ENCODE data around the gene CDH6. TPM values are rescaled to one million over a fixed set of nuclear protein-coding genes. Genes with fewer than 3 reads are reported as not detected.

The CDH6 gene
- total RNA-seq, 1 donor from 2014 or later, result not detected

DNA sequence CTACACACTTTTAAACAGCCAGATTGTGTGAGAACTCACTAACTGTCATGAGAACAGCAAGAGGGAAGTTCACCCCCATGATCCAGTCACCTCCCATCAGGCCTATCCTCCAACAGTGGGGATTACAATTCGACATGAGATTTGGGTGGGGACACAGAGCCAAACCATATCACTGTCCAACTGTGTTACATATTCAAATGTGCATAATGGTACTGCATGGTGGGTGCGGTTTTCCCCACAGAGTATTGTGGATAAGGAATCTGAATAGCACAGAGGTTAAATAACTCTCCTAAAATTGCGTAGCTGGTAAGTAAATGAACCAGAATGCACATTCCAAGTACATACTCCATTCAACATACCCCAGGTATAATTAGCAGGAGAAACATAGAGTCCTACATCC is 32.1 kb downstream of the CDH6 start:
- ATAC-seq (ENCODE audit: low read depth) (no peak), DNase-seq (no peak)
- no peaks in the 10 kb centered on the region for H3K36me3 Mint-ChIP-seq (ENCODE audit: low read depth)
- TF ChIP-seq, protein P1, sequence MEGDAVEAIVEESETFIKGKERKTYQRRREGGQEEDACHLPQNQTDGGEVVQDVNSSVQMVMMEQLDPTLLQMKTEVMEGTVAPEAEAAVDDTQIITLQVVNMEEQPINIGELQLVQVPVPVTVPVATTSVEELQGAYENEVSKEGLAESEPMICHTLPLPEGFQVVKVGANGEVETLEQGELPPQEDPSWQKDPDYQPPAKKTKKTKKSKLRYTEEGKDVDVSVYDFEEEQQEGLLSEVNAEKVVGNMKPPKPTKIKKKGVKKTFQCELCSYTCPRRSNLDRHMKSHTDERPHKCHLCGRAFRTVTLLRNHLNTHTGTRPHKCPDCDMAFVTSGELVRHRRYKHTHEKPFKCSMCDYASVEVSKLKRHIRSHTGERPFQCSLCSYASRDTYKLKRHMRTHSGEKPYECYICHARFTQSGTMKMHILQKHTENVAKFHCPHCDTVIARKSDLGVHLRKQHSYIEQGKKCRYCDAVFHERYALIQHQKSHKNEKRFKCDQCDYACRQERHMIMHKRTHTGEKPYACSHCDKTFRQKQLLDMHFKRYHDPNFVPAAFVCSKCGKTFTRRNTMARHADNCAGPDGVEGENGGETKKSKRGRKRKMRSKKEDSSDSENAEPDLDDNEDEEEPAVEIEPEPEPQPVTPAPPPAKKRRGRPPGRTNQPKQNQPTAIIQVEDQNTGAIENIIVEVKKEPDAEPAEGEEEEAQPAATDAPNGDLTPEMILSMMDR (IDR thresholded peaks at IDR 0.05), result no peak
- intact Hi-C loops (cut with micrococcal nuclease), result no loop called here
- H3K4me1 Mint-ChIP-seq, result no peaks in the 10 kb centered on the region
- H3K27me3 Mint-ChIP-seq, result no peaks in the 10 kb centered on the region
- H3K27ac Mint-ChIP-seq, result no peak overlapping the region
- CTCF ChIA-PET, result no interaction called here
- no peak overlapping the region for H3K4me3 Mint-ChIP-seq
- POLR2A ChIA-PET, result interaction anchor here (0.6 kb wide), 1 partner anchor 184 kb away, joined by 4 read pairs; no protein-coding TSS in a partner anchor
- no peaks in the 10 kb centered on the region for H3K9me3 Mint-ChIP-seq

DNA sequence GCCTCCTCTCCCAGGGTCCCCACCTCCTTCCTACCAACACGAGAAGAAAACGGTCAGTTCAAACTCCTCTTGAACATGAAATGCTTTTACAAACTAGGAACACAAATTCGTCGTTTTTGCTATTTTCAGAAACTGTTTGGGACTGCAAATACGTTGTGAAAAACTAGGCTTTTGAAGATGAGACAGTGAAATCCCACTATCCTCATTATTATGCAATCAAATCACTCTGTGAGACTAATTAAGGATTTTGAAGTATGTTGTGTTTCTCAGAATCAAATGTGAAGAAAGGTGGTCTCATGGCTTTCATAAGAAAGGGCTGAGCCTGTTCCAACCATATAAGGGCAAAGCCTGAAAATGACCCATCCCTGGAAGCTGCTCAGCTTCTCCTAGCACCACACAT is 33.2 kb downstream of the CDH6 start:
- DNase-seq (no peak), ATAC-seq (ENCODE audit: low read depth) (no peak)
- H3K36me3 Mint-ChIP-seq (ENCODE audit: low read depth), result no peaks in the 10 kb centered on the region
- TF ChIP-seq, protein P1 (IDR thresholded peaks at IDR 0.05), result no peak
- H3K4me3 Mint-ChIP-seq, result no peak overlapping the region
- CTCF ChIA-PET, result no interaction called here
- no peaks in the 10 kb centered on the region for H3K27me3 Mint-ChIP-seq
- H3K27ac Mint-ChIP-seq, result no peak overlapping the region
- POLR2A ChIA-PET, result no interaction called here
- intact Hi-C loops (cut with micrococcal nuclease), result no loop called here
- H3K9me3 Mint-ChIP-seq, result no peaks in the 10 kb centered on the region
- H3K4me1 Mint-ChIP-seq, result no peaks in the 10 kb centered on the region

GRCh38 chr5:31229266-31229665 is 35.8 kb downstream of the CDH6 start:
- no peaks in the 10 kb centered on the region for H3K9me3 Mint-ChIP-seq
- no peak for DNase-seq
- CTCF ChIA-PET, result no interaction called here
- H3K27ac Mint-ChIP-seq, result no peak overlapping the region
- intact Hi-C loops (cut with micrococcal nuclease), result no loop called here
- no peak for ATAC-seq (ENCODE audit: low read depth)
- POLR2A ChIA-PET, result no interaction called here
- no peak overlapping the region for H3K4me3 Mint-ChIP-seq
- no peaks in the 10 kb centered on the region for H3K27me3 Mint-ChIP-seq
- no peaks in the 10 kb centered on the region for H3K4me1 Mint-ChIP-seq
- no peaks in the 10 kb centered on the region for H3K36me3 Mint-ChIP-seq (ENCODE audit: low read depth)
- TF ChIP-seq, protein P1 (IDR thresholded peaks at IDR 0.05), result no peak

GRCh38 chr5:31231177-31231838 is 37.8 kb downstream of the CDH6 start:
- ChIA-PET CTCF (interaction anchor here (0.9 kb wide), 1 partner anchor 12 kb away, joined by 3 read pairs; no protein-coding TSS in a partner anchor), POLR2A (no interaction called here)
- TF ChIP-seq, protein P1 (IDR thresholded peaks at IDR 0.05), result no peak
- DNase-seq (no peak), ATAC-seq (ENCODE audit: low read depth) (no peak)
- Mint-ChIP-seq H3K27ac (no peak overlapping the region), H3K36me3 (ENCODE audit: low read depth) (no peaks in the 10 kb centered on the region), H3K27me3 (no peaks in the 10 kb centered on the region), H3K4me3 (no peak overlapping the region), H3K9me3 (no peaks in the 10 kb centered on the region), H3K4me1 (no peaks in the 10 kb centered on the region)
- intact Hi-C loops (cut with micrococcal nuclease), result no loop called here

DNA sequence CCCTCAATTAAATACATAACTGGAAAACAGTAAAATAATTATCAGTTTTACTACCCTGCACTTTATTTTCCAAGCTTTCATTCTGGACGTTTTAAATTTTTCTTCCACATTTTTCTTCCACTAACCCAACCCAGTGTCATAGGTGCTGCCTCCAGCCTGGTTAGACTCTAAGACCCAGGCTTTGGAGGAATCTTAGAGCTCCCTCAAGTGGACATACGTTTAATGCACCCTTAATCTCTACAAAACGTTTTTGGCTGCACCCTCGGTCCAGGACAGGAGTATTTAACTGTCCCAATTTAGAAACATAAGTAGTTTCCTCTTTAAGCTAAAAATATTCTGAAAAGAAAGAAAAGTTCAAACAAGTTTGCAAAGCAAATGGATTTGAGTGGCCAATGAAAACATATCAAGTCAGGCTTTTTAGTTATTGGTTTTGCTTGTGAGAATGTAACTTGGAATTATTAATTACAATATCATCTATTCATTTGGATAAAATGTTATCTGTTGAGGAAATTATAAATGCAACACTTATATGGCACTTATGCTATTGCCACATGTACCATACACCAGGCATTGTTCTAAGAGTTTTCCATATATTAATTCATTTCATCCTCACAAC is 38.9 kb downstream of the CDH6 start:
- no peak overlapping the region for H3K27ac Mint-ChIP-seq
- H3K4me1 Mint-ChIP-seq, result no peaks in the 10 kb centered on the region
- no peaks in the 10 kb centered on the region for H3K9me3 Mint-ChIP-seq
- no peak overlapping the region for H3K4me3 Mint-ChIP-seq
- ATAC-seq (ENCODE audit: low read depth) (no peak), DNase-seq (no peak)
- H3K27me3 Mint-ChIP-seq, result no peaks in the 10 kb centered on the region
- ChIA-PET POLR2A (no interaction called here), CTCF (interaction anchor here (0.9 kb wide), 1 partner anchor 11 kb away, joined by 3 read pairs; no protein-coding TSS in a partner anchor)
- TF ChIP-seq, protein P1 (IDR thresholded peaks at IDR 0.05), result no peak
- intact Hi-C loops (cut with micrococcal nuclease), result no loop called here
- H3K36me3 Mint-ChIP-seq (ENCODE audit: low read depth), result no peaks in the 10 kb centered on the region

All from activated B cell treated with CpG ODN at 0.5 μM for 24 hours (primary cell).